ENCODE measurements around the gene TSPAN4. TPM values are rescaled to one million over a fixed set of nuclear protein-coding genes. Genes with fewer than 3 reads are reported as not detected.

TSPAN4 gene
- total and polyA plus RNA-seq, 10 of the 15 experiments (the other 5 are each of a cell fraction or from before 2014, with no cell fraction given) = 0.37 to 14.0 (median 8.5) TPM; not detected in 1

DNA sequence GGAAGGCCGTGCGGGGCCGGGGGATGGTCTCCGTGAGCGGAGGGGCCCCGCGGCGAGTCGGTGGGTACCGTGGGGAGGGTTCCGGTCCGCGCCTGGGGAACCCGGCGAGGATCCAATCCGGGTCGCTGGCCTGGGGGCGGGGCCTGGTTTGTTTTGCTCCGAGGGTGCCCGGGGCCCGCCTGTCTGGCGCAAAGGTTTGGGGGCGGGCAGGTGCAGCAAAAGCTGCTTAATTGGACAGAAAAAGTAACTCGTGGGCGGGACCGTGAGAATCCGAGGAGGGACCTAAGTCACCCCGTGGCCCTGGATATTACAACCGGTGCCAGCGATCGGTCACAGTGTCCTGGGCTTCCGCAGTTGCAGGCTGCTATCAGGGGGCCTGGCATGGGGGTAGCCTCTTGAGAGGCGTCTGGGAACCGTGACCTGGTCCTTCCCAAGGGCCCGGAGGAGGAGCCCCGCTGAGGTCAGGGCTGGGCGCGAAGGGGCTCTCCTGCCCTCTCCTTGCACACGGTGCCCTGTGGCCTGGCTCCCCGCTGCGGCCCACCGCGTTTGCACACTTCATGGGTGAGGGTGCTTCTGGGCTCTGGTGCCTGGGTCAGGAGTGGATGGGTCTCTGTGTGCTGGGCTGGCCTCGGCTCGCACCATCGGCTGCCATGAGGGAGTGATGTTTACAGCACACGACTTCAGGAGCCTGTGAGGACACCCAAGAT lies 22.6 kb upstream of the TSPAN4 start:
- intact Hi-C loops (cut with micrococcal nuclease; ENCODE audit: unreplicated experiment) (no loop called here), in situ Hi-C loops (cut with MboI) (loop anchor here (25.0 kb wide), 1 partner anchor 1567 kb away; the partner anchor contains the start of gene CD81)
- BruUV-seq (replicated peaks) = TSS peak; percentile 75
- Histone ChIP-seq H3K4me2 (ENCODE audit: control insufficient read depth, insufficient read depth) (peak overlapping the region; percentile 90), H3K79me2 (ENCODE audit: control insufficient read depth, insufficient read depth, low read length) (peaks cover 5% of the 10 kb centered on the region), H3K9ac (ENCODE audit: control insufficient read depth, insufficient read depth, low read length) (peak overlapping the region; percentile 82), H3K36me3 (ENCODE audit: control insufficient read depth in 2 of 2, insufficient read depth in 2 of 2, low read length in 1 of 2) (peaks cover 0 to 2% of the 10 kb centered on the region in 2 experiments; a peak in 3 of 4 replicates), H3K4me3 (peak overlapping the region; percentile 82), H4K20me1 (ENCODE audit: control insufficient read depth, insufficient read depth) (no peaks in the 10 kb centered on the region; the same call in 1 of the 2 replicates), H3K27me3 (replicated peaks in 1 of 2; ENCODE audit: control insufficient read depth in 2 of 2, insufficient read depth in 2 of 2, low read length in 1 of 2) (no peaks in the 10 kb centered on the region), H2AFZ (ENCODE audit: control insufficient read depth, low read depth, low read length) (peak overlapping the region; percentile 51; the same call in 1 of the 2 replicates), H3K27ac (ENCODE audit: control insufficient read depth, insufficient read depth) (peak overlapping the region; percentile 73; the same call in 1 of the 2 replicates), H3K4me1 (ENCODE audit: control insufficient read depth, insufficient read depth, low read length) (no peaks in the 10 kb centered on the region; the same call in 1 of the 2 replicates), H3K9me3 (replicated peaks; ENCODE audit: control insufficient read depth, insufficient read depth, low read length) (no peaks in the 10 kb centered on the region)
- DNase-seq (ENCODE audit: low read depth, low spot score) = no peak
- peak; percentile 87 for ATAC-seq
- ChIA-PET CTCF (interaction anchor here (0.9 to 1.2 kb wide), 2 partner anchors 9 to 21 kb away, joined by 3 to 4 read pairs; no protein-coding TSS in a partner anchor), RAD21 (ENCODE audit: unreplicated experiment) (interaction anchor here (0.6 to 1.9 kb wide), 6 partner anchors 11 to 73 kb away, joined by 3 to 13 read pairs (median 3); partner anchors contain the start of genes RPLP2 and TALDO1), SMC1A (ENCODE audit: uncharacterized antibody, unreplicated experiment) (interaction anchor here (1.7 to 1.9 kb wide), 2 partner anchors 9 to 23 kb away, joined by 4 to 5 read pairs; partner anchors contain the start of genes POLR2L and TSPAN4), POLR2A (interaction anchor here (1.0 to 4.3 kb wide), 11 partner anchors 9 to 124 kb away, joined by 3 to 33 read pairs (median 9); partner anchors contain the start of genes CD151, CRACR2B, PIDD1 and RPLP2)
- peak; percentile 89 for FAIRE-seq
- WGBS (ENCODE audit: insufficient coverage, insufficient replicate concordance, low lambda C conversion rate, missing lambda C conversion rate) = 2% methylated on average over 33 of the region's 47 CpGs
- TF ChIP-seq NR2C1 (IDR thresholded peaks at IDR 0.05) (peak; percentile 74; the same call in 1 of the 2 replicates), HCFC1 (IDR thresholded peaks at IDR 0.05; ENCODE audit: low read length) (0 out of 2 replicates have a peak, but pooled peaks have one; percentile 11), ZNF24 (IDR thresholded peaks at IDR 0.05) (no peak), RUNX3 (IDR thresholded peaks at IDR 0.05; ENCODE audit: low read length) (no peak), ZNF622 (IDR thresholded peaks at IDR 0.05) (no peak), EGR1 (IDR thresholded peaks at IDR 0.05; ENCODE audit: borderline replicate concordance in 1 of 2, low read depth in 2 of 2, low read length in 2 of 2) (peak in 1 of 2 experiments; percentile 54; a peak in 1 of 3 replicates), LARP7 (IDR thresholded peaks at IDR 0.05) (0 out of 2 replicates have a peak, but pooled peaks have one; percentile 41), TCF12 (IDR thresholded peaks at IDR 0.05; ENCODE audit: low read depth, low read length) (0 out of 2 replicates have a peak, but pooled peaks have one; percentile 29), BHLHE40 (IDR thresholded peaks at IDR 0.05; ENCODE audit: borderline replicate concordance in 1 of 2, low read depth in 2 of 2, low read length in 1 of 2) (peak in 1 of 2 experiments; percentile 16; a peak in 1 of 4 replicates), NR2F1 (conservative IDR thresholded peaks at IDR 0.05) (peak; percentile 16; the same call in 1 of the 2 replicates), MTA2 (IDR thresholded peaks at IDR 0.05; ENCODE audit: low read depth) (peak; percentile 17; the same call in 1 of the 2 replicates), MXI1 (IDR thresholded peaks at IDR 0.05; ENCODE audit: low read depth, low read length) (peak; percentile 63), TAF1 (IDR thresholded peaks at IDR 0.05; ENCODE audit: borderline replicate concordance, low read depth, low read length) (peak; percentile 28; the same call in 1 of the 2 replicates), POLR2A (IDR thresholded peaks at IDR 0.05; ENCODE audit: low read depth, low read length) (peak; percentile 11; the same call in 1 of the 2 replicates)
- TF ChIP-seq, protein P1, sequence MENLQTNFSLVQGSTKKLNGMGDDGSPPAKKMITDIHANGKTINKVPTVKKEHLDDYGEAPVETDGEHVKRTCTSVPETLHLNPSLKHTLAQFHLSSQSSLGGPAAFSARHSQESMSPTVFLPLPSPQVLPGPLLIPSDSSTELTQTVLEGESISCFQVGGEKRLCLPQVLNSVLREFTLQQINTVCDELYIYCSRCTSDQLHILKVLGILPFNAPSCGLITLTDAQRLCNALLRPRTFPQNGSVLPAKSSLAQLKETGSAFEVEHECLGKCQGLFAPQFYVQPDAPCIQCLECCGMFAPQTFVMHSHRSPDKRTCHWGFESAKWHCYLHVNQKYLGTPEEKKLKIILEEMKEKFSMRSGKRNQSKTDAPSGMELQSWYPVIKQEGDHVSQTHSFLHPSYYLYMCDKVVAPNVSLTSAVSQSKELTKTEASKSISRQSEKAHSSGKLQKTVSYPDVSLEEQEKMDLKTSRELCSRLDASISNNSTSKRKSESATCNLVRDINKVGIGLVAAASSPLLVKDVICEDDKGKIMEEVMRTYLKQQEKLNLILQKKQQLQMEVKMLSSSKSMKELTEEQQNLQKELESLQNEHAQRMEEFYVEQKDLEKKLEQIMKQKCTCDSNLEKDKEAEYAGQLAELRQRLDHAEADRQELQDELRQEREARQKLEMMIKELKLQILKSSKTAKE (IDR thresholded peaks at IDR 0.05; ENCODE audit: low read depth, poor library complexity, severe bottlenecking) = no peak
- TF ChIP-seq, protein P2, sequence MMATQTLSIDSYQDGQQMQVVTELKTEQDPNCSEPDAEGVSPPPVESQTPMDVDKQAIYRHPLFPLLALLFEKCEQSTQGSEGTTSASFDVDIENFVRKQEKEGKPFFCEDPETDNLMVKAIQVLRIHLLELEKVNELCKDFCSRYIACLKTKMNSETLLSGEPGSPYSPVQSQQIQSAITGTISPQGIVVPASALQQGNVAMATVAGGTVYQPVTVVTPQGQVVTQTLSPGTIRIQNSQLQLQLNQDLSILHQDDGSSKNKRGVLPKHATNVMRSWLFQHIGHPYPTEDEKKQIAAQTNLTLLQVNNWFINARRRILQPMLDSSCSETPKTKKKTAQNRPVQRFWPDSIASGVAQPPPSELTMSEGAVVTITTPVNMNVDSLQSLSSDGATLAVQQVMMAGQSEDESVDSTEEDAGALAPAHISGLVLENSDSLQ (IDR thresholded peaks at IDR 0.05) = peak; percentile 33; the same call in 1 of the 2 replicates
